Trophoblast cell (in vitro differentiated cells and primary cell): ENCODE data around the gene ARHGAP25.

Source experiments
- DNase-seq, 2 donors: peaks; one replicate each; pipeline ENCODE4 v3.0.0-alpha.2; 2016
- H2AFZ ChIP-seq: 2 replicates; pipeline ENCODE4 v1.6.1; 2013; ENCODE audit warnings: low read length, moderate library complexity, mild to moderate bottlenecking; ENCODE audit not compliant: insufficient read depth, poor library complexity
- H2AK5ac ChIP-seq: 2 replicates; pipeline ENCODE4 v1.6.1; 2013; ENCODE audit warnings: mild to moderate bottlenecking, low read length
- H2BK120ac ChIP-seq: 2 replicates; pipeline ENCODE4 v1.6.1; 2013; ENCODE audit warnings: low read length, mild to moderate bottlenecking, moderate library complexity; ENCODE audit not compliant: insufficient read depth, poor library complexity
- H2BK12ac ChIP-seq: 2 replicates; pipeline ENCODE4 v1.6.1; 2013; ENCODE audit warnings: mild to moderate bottlenecking, low read length, moderate library complexity
- H2BK5ac ChIP-seq: 2 replicates; pipeline ENCODE4 v1.6.1; 2013; ENCODE audit warnings: low read length, low read depth, moderate library complexity, mild to moderate bottlenecking; ENCODE audit not compliant: poor library complexity
- H3K14ac ChIP-seq: 2 replicates; pipeline ENCODE4 v1.6.1; 2013; ENCODE audit warnings: mild to moderate bottlenecking, low read length
- H3K18ac ChIP-seq: 2 replicates; pipeline ENCODE4 v1.6.1; 2013; ENCODE audit warnings: mild to moderate bottlenecking, low read length
- H3K23ac ChIP-seq: 2 replicates; pipeline ENCODE4 v1.6.1; 2013; ENCODE audit warnings: low read length
- H3K27ac ChIP-seq: 2 replicates; pipeline ENCODE4 v1.5.1; 2013; ENCODE audit warnings: low read depth, mild to moderate bottlenecking, inconsistent platforms, low read length, moderate library complexity
- H3K27me3 ChIP-seq: 2 replicates; pipeline ENCODE4 v1.6.1; 2013; ENCODE audit warnings: inconsistent platforms, mild to moderate bottlenecking, low read length, moderate library complexity; ENCODE audit not compliant: insufficient read depth
- H3K36me3 ChIP-seq, 2 experiments: 1 replicate in 1 of 2; 2 replicates in 1 of 2; pipeline ENCODE4 v1.6.1; 2013; ENCODE audit warnings: low read length in 2 of 2, mild to moderate bottlenecking in 2 of 2, moderate library complexity in 1 of 2; ENCODE audit not compliant: insufficient read depth in 2 of 2, control insufficient read depth in 1 of 2
- H3K4ac ChIP-seq: 2 replicates; pipeline ENCODE4 v1.6.1; 2013; ENCODE audit warnings: low read depth, mild to moderate bottlenecking, low read length, moderate library complexity
- H3K4me1 ChIP-seq, 2 experiments: 1 replicate in 1 of 2; 2 replicates in 1 of 2; pipeline ENCODE4 v1.6.1; 2013; ENCODE audit warnings: low read length in 2 of 2, mild to moderate bottlenecking in 2 of 2, moderate library complexity in 1 of 2; ENCODE audit not compliant: insufficient read depth in 2 of 2, control insufficient read depth in 1 of 2
- H3K4me2 ChIP-seq: 2 replicates; pipeline ENCODE4 v1.6.1; 2013; ENCODE audit warnings: inconsistent platforms, mild to moderate bottlenecking, low read length, moderate library complexity
- H3K4me3 ChIP-seq: 2 replicates; pipeline ENCODE4 v1.5.1; 2013; ENCODE audit warnings: mild to moderate bottlenecking, low read depth, low read length, inconsistent platforms
- H3K79me1 ChIP-seq: one replicate; pipeline ENCODE4 v1.6.1; 2013; ENCODE audit warnings: low read length
- H3K79me2 ChIP-seq: 2 replicates; pipeline ENCODE4 v1.6.1; 2013; ENCODE audit warnings: low read length, mild to moderate bottlenecking; ENCODE audit not compliant: control insufficient read depth, insufficient read depth, poor library complexity
- H3K9ac ChIP-seq: 2 replicates; pipeline ENCODE4 v1.6.1; 2013; ENCODE audit warnings: mild to moderate bottlenecking, low read length
- H3K9me3 ChIP-seq: 2 replicates; pipeline ENCODE4 v1.6.1; 2013; ENCODE audit warnings: low read depth, mild to moderate bottlenecking, control low read depth, inconsistent platforms, low read length; ENCODE audit not compliant: insufficient read depth
- H4K12ac ChIP-seq: 2 replicates; pipeline ENCODE4 v1.6.1; 2013; ENCODE audit warnings: low read depth, mild to moderate bottlenecking, low read length, moderate library complexity
- H4K8ac ChIP-seq: 2 replicates; pipeline ENCODE4 v1.6.1; 2013; ENCODE audit warnings: low read depth, mild to moderate bottlenecking, low read length, moderate library complexity
- H4K91ac ChIP-seq: one replicate; pipeline ENCODE4 v1.6.1; 2013; ENCODE audit warnings: low read depth, mild to moderate bottlenecking, low read length, moderate library complexity
- WGBS: extraction: QIAGEN DNeasy Blood & Tissue Kit; methylation state at CpG from one replicate; pipeline ENCODE4 v1.1.7; 2013; ENCODE audit warnings: missing lambda C conversion rate; ENCODE audit not compliant: insufficient read length, insufficient coverage; ENCODE audit errors: extremely low coverage; 5-methylcytosine and 5-hydroxymethylcytosine counted together

Gene ARHGAP25

GRCh38 chr2:68746408-68746807 is 11.8 kb downstream of the ARHGAP25 start:
- WGBS, result no CpG with 5 or more reads among the region's 11 CpGs
- Histone ChIP-seq H3K27me3 (no peaks in the 10 kb centered on the region), H3K14ac (no peak overlapping the region), H3K18ac (no peak overlapping the region), H3K4me2 (no peak overlapping the region), H3K79me2 (no peaks in the 10 kb centered on the region), H4K91ac (no peak overlapping the region), H3K79me1 (no peaks in the 10 kb centered on the region), H3K36me3 (no peaks in the 10 kb centered on the region), H3K9me3 (no peaks in the 10 kb centered on the region), H2BK5ac (no peak overlapping the region), H3K4ac (no peak overlapping the region), H3K27ac (no peak overlapping the region), H2BK12ac (no peak overlapping the region), H3K4me1 (no peaks in the 10 kb centered on the region), H4K8ac (no peak overlapping the region), H2AK5ac (no peak overlapping the region), H2BK120ac (no peak overlapping the region), H3K9ac (no peak overlapping the region), H2AFZ (no peak overlapping the region), H3K4me3 (no peak overlapping the region), H4K12ac (no peak overlapping the region), H3K23ac (no peak overlapping the region)
- no peak for DNase-seq

- H3K9ac ChIP-seq, result no peak overlapping the region
- H3K14ac ChIP-seq, result no peak overlapping the region
- H2AFZ ChIP-seq, result no peak overlapping the region
- no peak overlapping the region for H4K91ac ChIP-seq
- H3K23ac ChIP-seq, result no peak overlapping the region
- H3K9me3 ChIP-seq, result no peaks in the 10 kb centered on the region
- no peaks in the 10 kb centered on the region for H3K27me3 ChIP-seq
- H3K4me1 ChIP-seq, result no peaks in the 10 kb centered on the region
- no peak overlapping the region for H2BK12ac ChIP-seq
- no peak overlapping the region for H4K12ac ChIP-seq
- no peak overlapping the region for H3K4me2 ChIP-seq
- no peak overlapping the region for H2BK5ac ChIP-seq
- DNase-seq, result no peak
- H3K4me3 ChIP-seq, result no peak overlapping the region
- H3K79me2 ChIP-seq, result no peaks in the 10 kb centered on the region
- no peak overlapping the region for H2BK120ac ChIP-seq
- WGBS, result no CpG with 5 or more reads among the region's 6 CpGs
- H3K79me1 ChIP-seq, result no peaks in the 10 kb centered on the region
- H3K18ac ChIP-seq, result no peak overlapping the region
- H3K36me3 ChIP-seq, result no peaks in the 10 kb centered on the region
- no peak overlapping the region for H4K8ac ChIP-seq
- H3K4ac ChIP-seq, result no peak overlapping the region
- H2AK5ac ChIP-seq, result no peak overlapping the region
- no peak overlapping the region for H3K27ac ChIP-seq
Measured at GRCh38 chr2:68747413-68747812, 12.8 kb downstream of the ARHGAP25 start.

GRCh38 chr2:68747900-68748299 is 13.3 kb downstream of the ARHGAP25 start:
- Histone ChIP-seq H4K8ac (no peak overlapping the region), H3K9me3 (no peaks in the 10 kb centered on the region), H3K9ac (no peak overlapping the region), H2AK5ac (no peak overlapping the region), H3K79me1 (no peaks in the 10 kb centered on the region), H3K14ac (no peak overlapping the region), H3K23ac (no peak overlapping the region), H3K4ac (no peak overlapping the region), H3K79me2 (no peaks in the 10 kb centered on the region), H4K91ac (no peak overlapping the region), H2BK120ac (no peak overlapping the region), H3K27ac (no peak overlapping the region), H2BK5ac (no peak overlapping the region), H2BK12ac (no peak overlapping the region), H3K4me3 (no peak overlapping the region), H4K12ac (no peak overlapping the region), H3K36me3 (no peaks in the 10 kb centered on the region), H3K4me1 (no peaks in the 10 kb centered on the region), H3K27me3 (no peaks in the 10 kb centered on the region), H3K4me2 (no peak overlapping the region), H3K18ac (no peak overlapping the region), H2AFZ (no peak overlapping the region)
- no CpG with 5 or more reads among the region's 2 CpGs for WGBS
- no peak for DNase-seq

GRCh38 chr2:68748568-68748967 is 14.0 kb downstream of the ARHGAP25 start:
- no peak overlapping the region for H3K23ac ChIP-seq
- no peak overlapping the region for H3K14ac ChIP-seq
- H2BK12ac ChIP-seq, result no peak overlapping the region
- H3K4me3 ChIP-seq, result no peak overlapping the region
- no peak overlapping the region for H4K8ac ChIP-seq
- no peak overlapping the region for H3K4me2 ChIP-seq
- no peaks in the 10 kb centered on the region for H3K79me2 ChIP-seq
- no peaks in the 10 kb centered on the region for H3K4me1 ChIP-seq
- H3K9ac ChIP-seq, result no peak overlapping the region
- H3K4ac ChIP-seq, result no peak overlapping the region
- DNase-seq, result no peak
- H2AFZ ChIP-seq, result no peak overlapping the region
- no peak overlapping the region for H2BK120ac ChIP-seq
- no peak overlapping the region for H3K18ac ChIP-seq
- H3K36me3 ChIP-seq, result no peaks in the 10 kb centered on the region
- H2BK5ac ChIP-seq, result no peak overlapping the region
- no peak overlapping the region for H4K12ac ChIP-seq
- no peaks in the 10 kb centered on the region for H3K79me1 ChIP-seq
- no peak overlapping the region for H4K91ac ChIP-seq
- no peaks in the 10 kb centered on the region for H3K27me3 ChIP-seq
- H3K27ac ChIP-seq, result no peak overlapping the region
- H2AK5ac ChIP-seq, result no peak overlapping the region
- no peaks in the 10 kb centered on the region for H3K9me3 ChIP-seq
- WGBS, result no CpG with 5 or more reads among the region's 1 CpG
